ENCODE measurements around the gene CEP162. TPM values are rescaled to one million over a fixed set of nuclear protein-coding genes. Genes with fewer than 3 reads are reported as not detected.
"Not testable (repeated sequence)": the region's sequence is repeated elsewhere in the genome, so short reads cannot be mapped to it uniquely, and the experiment has no call there.

The CEP162 gene
- total RNA-seq, 2 donors from 2014 or later, result 4.5 to 13.1 TPM

- no peak for DNase-seq (ENCODE audit: low spot score)
- Histone ChIP-seq H3K36me3 (no peaks in the 10 kb centered on the region), H3K27ac (peak overlapping the region; percentile 83 to 85), H3K9me3 (no peaks in the 10 kb centered on the region), H3K4me1 (replicated peaks) (no peaks in the 10 kb centered on the region), H3K4me3 (peak overlapping the region; percentile 63 to 71), H3K27me3 (replicated peaks; ENCODE audit: insufficient read depth) (no peaks in the 10 kb centered on the region)
- intact Hi-C loops (cut with DNase I), result no loop called here
- no peak for TF ChIP-seq POLR2AphosphoS5 (IDR thresholded peaks at IDR 0.05)
- TF ChIP-seq, protein P1, sequence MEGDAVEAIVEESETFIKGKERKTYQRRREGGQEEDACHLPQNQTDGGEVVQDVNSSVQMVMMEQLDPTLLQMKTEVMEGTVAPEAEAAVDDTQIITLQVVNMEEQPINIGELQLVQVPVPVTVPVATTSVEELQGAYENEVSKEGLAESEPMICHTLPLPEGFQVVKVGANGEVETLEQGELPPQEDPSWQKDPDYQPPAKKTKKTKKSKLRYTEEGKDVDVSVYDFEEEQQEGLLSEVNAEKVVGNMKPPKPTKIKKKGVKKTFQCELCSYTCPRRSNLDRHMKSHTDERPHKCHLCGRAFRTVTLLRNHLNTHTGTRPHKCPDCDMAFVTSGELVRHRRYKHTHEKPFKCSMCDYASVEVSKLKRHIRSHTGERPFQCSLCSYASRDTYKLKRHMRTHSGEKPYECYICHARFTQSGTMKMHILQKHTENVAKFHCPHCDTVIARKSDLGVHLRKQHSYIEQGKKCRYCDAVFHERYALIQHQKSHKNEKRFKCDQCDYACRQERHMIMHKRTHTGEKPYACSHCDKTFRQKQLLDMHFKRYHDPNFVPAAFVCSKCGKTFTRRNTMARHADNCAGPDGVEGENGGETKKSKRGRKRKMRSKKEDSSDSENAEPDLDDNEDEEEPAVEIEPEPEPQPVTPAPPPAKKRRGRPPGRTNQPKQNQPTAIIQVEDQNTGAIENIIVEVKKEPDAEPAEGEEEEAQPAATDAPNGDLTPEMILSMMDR (IDR thresholded peaks at IDR 0.05), result no peak
- WGBS, result 3% methylated on average over 14 of the region's 14 CpGs
Observed at GRCh38 chr6:84227044-84227433, 404 bp downstream of the CEP162 start.

DNA sequence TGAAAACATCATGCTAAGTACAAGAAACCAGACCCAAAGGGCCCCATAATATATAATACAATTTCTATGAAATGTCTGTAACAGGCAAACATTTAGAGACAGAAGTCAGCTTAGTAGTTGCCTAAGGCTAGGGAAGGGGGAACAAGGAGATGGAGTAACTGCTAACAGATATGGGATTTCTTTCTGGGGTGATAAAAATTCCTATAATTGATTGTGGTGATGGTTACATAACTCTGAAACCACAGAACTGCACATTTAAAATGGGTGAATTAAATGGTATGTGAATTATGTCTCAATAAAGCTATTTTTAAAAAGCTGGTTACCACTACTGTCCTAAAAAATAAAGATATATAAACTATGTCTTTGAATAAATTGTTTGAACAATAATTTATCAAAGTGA, 3.2 kb downstream of the CEP162 start:
- TF ChIP-seq, protein P1 (IDR thresholded peaks at IDR 0.05), result no peak
- TF ChIP-seq POLR2AphosphoS5 (IDR thresholded peaks at IDR 0.05), result no peak
- no peak for DNase-seq (ENCODE audit: low spot score)
- no peaks in the 10 kb centered on the region for H3K36me3 ChIP-seq
- no peak overlapping the region for H3K4me3 ChIP-seq
- no peak overlapping the region for H3K27ac ChIP-seq
- H3K9me3 ChIP-seq, result no peaks in the 10 kb centered on the region
- intact Hi-C loops (cut with DNase I), result loop anchor here (5.0 kb wide), 1 partner anchor 342 kb away; no protein-coding TSS in a partner anchor
- no peaks in the 10 kb centered on the region for H3K27me3 ChIP-seq (replicated peaks; ENCODE audit: insufficient read depth)
- H3K4me1 ChIP-seq (replicated peaks), result no peaks in the 10 kb centered on the region

GRCh38 chr6:84223608-84224007, 3.8 kb downstream of the CEP162 start:
- 98% methylated on average over 5 of the region's 5 CpGs for WGBS
- DNase-seq (ENCODE audit: low spot score); H3K36me3 ChIP-seq; H3K27ac ChIP-seq; H3K4me1 ChIP-seq (replicated peaks); H3K4me3 ChIP-seq; H3K27me3 ChIP-seq (replicated peaks; ENCODE audit: insufficient read depth); H3K9me3 ChIP-seq: not testable (repeated sequence)
- intact Hi-C loops (cut with DNase I), result loop anchor here (5.0 kb wide), 1 partner anchor 341 kb away; no protein-coding TSS in a partner anchor

GRCh38 chr6:84222426-84222825, 5.0 kb downstream of the CEP162 start:
- H3K27me3 ChIP-seq (replicated peaks; ENCODE audit: insufficient read depth), result no peaks in the 10 kb centered on the region
- TF ChIP-seq, protein P1 (IDR thresholded peaks at IDR 0.05), result no peak
- TF ChIP-seq POLR2AphosphoS5 (IDR thresholded peaks at IDR 0.05) (no peak), POLR2A (IDR thresholded peaks at IDR 0.05) (no peak)
- H3K4me1 ChIP-seq (replicated peaks), result no peaks in the 10 kb centered on the region
- intact Hi-C loops (cut with DNase I), result loop anchor here (5.0 kb wide), 1 partner anchor 340 kb away; no protein-coding TSS in a partner anchor
- WGBS, result 95% methylated on average over 4 of the region's 4 CpGs
- H3K27ac ChIP-seq, result no peak overlapping the region
- H3K36me3 ChIP-seq, result no peaks in the 10 kb centered on the region
- DNase-seq (ENCODE audit: low spot score), result no peak
- H3K4me3 ChIP-seq, result no peak overlapping the region
- no peaks in the 10 kb centered on the region for H3K9me3 ChIP-seq

DNA sequence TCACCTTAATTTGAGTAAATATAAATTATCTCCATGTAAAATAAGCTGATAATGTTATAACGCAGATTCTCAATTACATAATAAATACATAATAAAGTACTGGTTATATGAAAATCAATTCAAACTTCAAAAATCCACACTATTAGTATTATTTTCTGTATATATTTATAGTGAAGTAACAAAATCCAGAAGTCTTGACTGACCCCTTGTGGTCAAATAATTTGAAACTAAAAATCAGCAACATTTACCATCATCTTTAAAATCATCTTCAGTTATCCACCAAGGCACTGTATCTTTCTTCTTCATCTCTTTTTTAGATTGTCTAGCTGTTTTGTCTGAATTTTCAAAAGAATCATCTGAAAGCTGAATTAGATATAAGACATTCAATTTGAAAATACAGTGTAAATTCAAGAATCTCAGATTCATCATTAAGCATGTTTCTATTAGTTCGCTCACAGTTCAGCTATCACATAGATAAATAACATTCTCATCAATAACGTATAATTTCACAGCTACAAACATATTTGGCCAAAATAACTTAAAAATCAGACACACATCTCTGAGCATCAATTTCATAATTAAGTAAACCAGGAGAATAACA, 6.5 kb downstream of the CEP162 start:
- TF ChIP-seq POLR2A (IDR thresholded peaks at IDR 0.05), result no peak
- TF ChIP-seq, protein P1 (IDR thresholded peaks at IDR 0.05), result peak; percentile 39 to 63 (median 52)
- H3K36me3 ChIP-seq, result no peaks in the 10 kb centered on the region
- intact Hi-C loops (cut with DNase I), result loop anchor here (5.0 kb wide), 1 partner anchor 339 kb away; no protein-coding TSS in a partner anchor
- H3K27ac ChIP-seq, result no peak overlapping the region
- H3K9me3 ChIP-seq, result no peaks in the 10 kb centered on the region
- H3K27me3 ChIP-seq (replicated peaks; ENCODE audit: insufficient read depth), result no peaks in the 10 kb centered on the region
- H3K4me1 ChIP-seq (replicated peaks), result no peaks in the 10 kb centered on the region
- 78% methylated on average over 3 of the region's 3 CpGs for WGBS
- DNase-seq (ENCODE audit: low spot score), result no peak
- H3K4me3 ChIP-seq, result no peak overlapping the region
